ENCODE measurements around the gene DBN1. TPM values are rescaled to one million over a fixed set of nuclear protein-coding genes. Genes with fewer than 3 reads are reported as not detected.
A peak's percentile ranks its signal among the peaks of the same experiment; 100 is the strongest.

Gene DBN1
- total and polyA plus RNA-seq, 4 experiments from 2014 or later: 0.49 to 1.2 (median 0.99) TPM; not detected in 1

GRCh38 chr5:177455661-177456590, 17.5 kb downstream of the DBN1 start:
- H3K27me3 Mint-ChIP-seq: peaks cover 0 to 2% of the 10 kb centered on the region in 2 donors
- peaks cover 0 to 2% (median 0%) of the 10 kb centered on the region in 8 donors for H3K9me3 Mint-ChIP-seq
- POLR2A ChIA-PET (ENCODE audit: partially characterized antibody): interaction anchor here (0.6 to 20.7 kb wide), 32 partner anchors 8 to 302 kb away, joined by 3 to 1171 read pairs (median 6); partner anchors contain the start of genes F12, GRK6, LMAN2 and PDLIM7
- Histone ChIP-seq H3K4me3 (ENCODE audit: low read length in 2 of 2) (peak overlapping the region; percentile 36 to 77), H3K27ac (ENCODE audit: low read depth, low read length) (peak overlapping the region; percentile 96), H3K4me1 (ENCODE audit: insufficient read depth, low read length) (peaks cover 16% of the 10 kb centered on the region), H3K27me3 (ENCODE audit: insufficient read depth, low read length) (no peaks in the 10 kb centered on the region), H3K9me3 (ENCODE audit: control insufficient read depth in 1 of 2, low read length in 2 of 2) (no peaks in the 10 kb centered on the region), H3K36me3 (ENCODE audit: insufficient read depth, low read length) (no peaks in the 10 kb centered on the region)
- peaks cover 9 to 36% (median 22%) of the 10 kb centered on the region in 4 donors for H3K4me1 Mint-ChIP-seq
- peak overlapping the region; percentile 81 to 96 (median 87) for H3K4me3 Mint-ChIP-seq
- peak; percentile 84 to 92 (median 87) for DNase-seq
- intact Hi-C loops (cut with micrococcal nuclease): loop anchor here (1.0 to 5.0 kb wide), 4 partner anchors 66 to 339 kb away; partner anchors contain the start of gene NSD1
- H3K27ac Mint-ChIP-seq: peak overlapping the region; percentile 86 to 97 (median 94)
- CTCF ChIA-PET (ENCODE audit: partially characterized antibody): interaction anchor here (0.6 to 26.1 kb wide), 32 partner anchors 8 to 270 kb away, joined by 3 to 821 read pairs (median 5); partner anchors contain the start of genes DBN1, F12, GRK6 and LMAN2
- peaks cover 0 to 7% of the 10 kb centered on the region in 2 donors for H3K36me3 Mint-ChIP-seq

- H3K36me3 ChIP-seq (ENCODE audit: insufficient read depth, low read length): no peaks in the 10 kb centered on the region
- peak overlapping the region; percentile 47 to 97 (median 87) for H3K27ac Mint-ChIP-seq
- intact Hi-C loops (cut with micrococcal nuclease): loop anchor here (2.0 to 5.0 kb wide), 2 partner anchors 323 to 338 kb away; partner anchors contain the start of gene NSD1
- POLR2A ChIA-PET (ENCODE audit: partially characterized antibody): interaction anchor here (0.6 to 20.7 kb wide), 31 partner anchors 8 to 154 kb away, joined by 3 to 1171 read pairs (median 8); partner anchors contain the start of genes F12, GRK6, LMAN2 and PDLIM7
- peaks cover 9 to 36% (median 23%) of the 10 kb centered on the region in 4 donors for H3K4me1 Mint-ChIP-seq
- H3K27ac ChIP-seq (ENCODE audit: low read depth, low read length): peak overlapping the region; percentile 96
- H3K9me3 Mint-ChIP-seq: peaks cover 0 to 2% (median 0%) of the 10 kb centered on the region in 8 donors
- CTCF ChIA-PET (ENCODE audit: partially characterized antibody): interaction anchor here (0.8 to 26.1 kb wide), 31 partner anchors 9 to 269 kb away, joined by 3 to 821 read pairs (median 5); partner anchors contain the start of genes DBN1, F12, GRK6 and LMAN2
- DNase-seq: peak; percentile 93 to 95 (median 94)
- H3K4me1 ChIP-seq (ENCODE audit: insufficient read depth, low read length): peaks cover 16% of the 10 kb centered on the region
- H3K9me3 ChIP-seq (ENCODE audit: control insufficient read depth in 1 of 2, low read length in 2 of 2): no peaks in the 10 kb centered on the region
- H3K4me3 Mint-ChIP-seq: peak overlapping the region; percentile 71 to 91 (median 82)
- H3K27me3 Mint-ChIP-seq: peaks cover 0 to 2% of the 10 kb centered on the region in 2 donors
- peaks cover 0 to 9% of the 10 kb centered on the region in 2 donors for H3K36me3 Mint-ChIP-seq
- H3K27me3 ChIP-seq (ENCODE audit: insufficient read depth, low read length): no peaks in the 10 kb centered on the region
- peak overlapping the region; percentile 36 to 77 for H3K4me3 ChIP-seq (ENCODE audit: low read length in 2 of 2)
These were observed 18.3 kb downstream of the DBN1 start for GRCh38 chr5:177455036-177455660.

- peak overlapping the region; percentile 31 to 89 (median 82) for H3K4me3 Mint-ChIP-seq
- peaks cover 0 to 2% (median 0%) of the 10 kb centered on the region in 8 donors for H3K9me3 Mint-ChIP-seq
- peak; percentile 88 to 94 (median 91) for DNase-seq
- Histone ChIP-seq H3K27me3 (ENCODE audit: insufficient read depth, low read length) (no peaks in the 10 kb centered on the region), H3K4me3 (ENCODE audit: low read length in 2 of 2) (peak overlapping the region in 1 of 2 donors; percentile 77), H3K27ac (ENCODE audit: low read depth, low read length) (peak overlapping the region; percentile 96), H3K9me3 (ENCODE audit: control insufficient read depth in 1 of 2, low read length in 2 of 2) (no peaks in the 10 kb centered on the region), H3K36me3 (ENCODE audit: insufficient read depth, low read length) (no peaks in the 10 kb centered on the region), H3K4me1 (ENCODE audit: insufficient read depth, low read length) (peaks cover 16% of the 10 kb centered on the region)
- peaks cover 0 to 9% of the 10 kb centered on the region in 2 donors for H3K36me3 Mint-ChIP-seq
- peak overlapping the region; percentile 76 to 97 (median 85) for H3K27ac Mint-ChIP-seq
- POLR2A ChIA-PET (ENCODE audit: partially characterized antibody): interaction anchor here (0.7 to 20.7 kb wide), 26 partner anchors 9 to 153 kb away, joined by 3 to 1171 read pairs (median 8); partner anchors contain the start of genes F12, GRK6, LMAN2 and PDLIM7
- peaks cover 0 to 2% of the 10 kb centered on the region in 2 donors for H3K27me3 Mint-ChIP-seq
- CTCF ChIA-PET (ENCODE audit: partially characterized antibody): interaction anchor here (0.8 to 26.1 kb wide), 25 partner anchors 9 to 268 kb away, joined by 3 to 821 read pairs (median 6); partner anchors contain the start of genes F12, GRK6, LMAN2 and MXD3
- intact Hi-C loops (cut with micrococcal nuclease): loop anchor here (1.0 to 5.0 kb wide), 6 partner anchors 8 to 338 kb away; partner anchors contain the start of genes GRK6, NSD1, PDLIM7 and PRR7
- peaks cover 9 to 36% (median 23%) of the 10 kb centered on the region in 4 donors for H3K4me1 Mint-ChIP-seq
These were observed 18.9 kb downstream of the DBN1 start for GRCh38 chr5:177454397-177455035.

- Mint-ChIP-seq H3K27ac (peak overlapping the region; percentile 84 to 97 (median 93)), H3K36me3 (peaks cover 0 to 9% of the 10 kb centered on the region in 2 donors), H3K27me3 (peaks cover 0 to 2% of the 10 kb centered on the region in 2 donors), H3K4me1 (peaks cover 9 to 36% (median 23%) of the 10 kb centered on the region in 4 donors), H3K4me3 (peak overlapping the region; percentile 46 to 84 (median 72)), H3K9me3 (peaks cover 0 to 2% (median 0%) of the 10 kb centered on the region in 8 donors)
- DNase-seq: no peak
- no peaks in the 10 kb centered on the region for H3K9me3 ChIP-seq (ENCODE audit: control insufficient read depth in 1 of 2, low read length in 2 of 2)
- no peaks in the 10 kb centered on the region for H3K36me3 ChIP-seq (ENCODE audit: insufficient read depth, low read length)
- no peaks in the 10 kb centered on the region for H3K27me3 ChIP-seq (ENCODE audit: insufficient read depth, low read length)
- peak overlapping the region; percentile 96 for H3K27ac ChIP-seq (ENCODE audit: low read depth, low read length)
- H3K4me3 ChIP-seq (ENCODE audit: low read length in 2 of 2): peak overlapping the region in 1 of 2 donors; percentile 77
- CTCF ChIA-PET (ENCODE audit: partially characterized antibody): interaction anchor here (1.2 to 26.1 kb wide), 10 partner anchors 9 to 144 kb away, joined by 3 to 821 read pairs (median 30); partner anchors contain the start of genes F12, GRK6, MXD3 and PDLIM7
- intact Hi-C loops (cut with micrococcal nuclease): loop anchor here (1.0 to 2.0 kb wide), 5 partner anchors 8 to 337 kb away; partner anchors contain the start of genes GRK6, PDLIM7 and PRR7
- H3K4me1 ChIP-seq (ENCODE audit: insufficient read depth, low read length): peaks cover 19% of the 10 kb centered on the region
- POLR2A ChIA-PET (ENCODE audit: partially characterized antibody): interaction anchor here (1.6 to 20.7 kb wide), 11 partner anchors 8 to 141 kb away, joined by 7 to 1171 read pairs (median 18); partner anchors contain the start of genes F12, GRK6, PFN3 and PRR7
These were observed 19.5 kb downstream of the DBN1 start for GRCh38 chr5:177453852-177454396.

- peak overlapping the region in 5 of 8 donors; percentile 27 to 82 (median 39) for H3K4me3 Mint-ChIP-seq
- H3K36me3 Mint-ChIP-seq: peaks cover 0 to 9% of the 10 kb centered on the region in 2 donors
- peak overlapping the region; percentile 72 to 97 (median 84) for H3K27ac Mint-ChIP-seq
- peaks cover 0 to 6% (median 0%) of the 10 kb centered on the region in 8 donors for H3K9me3 Mint-ChIP-seq
- peaks cover 29% of the 10 kb centered on the region for H3K4me1 ChIP-seq (ENCODE audit: insufficient read depth, low read length)
- H3K27ac ChIP-seq (ENCODE audit: low read depth, low read length): no peak overlapping the region
- H3K36me3 ChIP-seq (ENCODE audit: insufficient read depth, low read length): no peaks in the 10 kb centered on the region
- POLR2A ChIA-PET (ENCODE audit: partially characterized antibody): interaction anchor here (0.7 to 20.7 kb wide), 10 partner anchors 7 to 140 kb away, joined by 3 to 1171 read pairs (median 17); partner anchors contain the start of genes F12, GRK6, PFN3 and PRR7
- CTCF ChIA-PET (ENCODE audit: partially characterized antibody): interaction anchor here (1.0 to 26.1 kb wide), 13 partner anchors 8 to 143 kb away, joined by 3 to 821 read pairs (median 6); partner anchors contain the start of genes F12, GRK6, MXD3 and PFN3
- H3K4me1 Mint-ChIP-seq: peaks cover 12 to 46% (median 31%) of the 10 kb centered on the region in 4 donors
- DNase-seq: no peak
- intact Hi-C loops (cut with micrococcal nuclease): no loop called here
- peaks cover 0 to 2% of the 10 kb centered on the region in 2 donors for H3K27me3 Mint-ChIP-seq
- H3K9me3 ChIP-seq (ENCODE audit: control insufficient read depth in 1 of 2, low read length in 2 of 2): no peaks in the 10 kb centered on the region
- no peaks in the 10 kb centered on the region for H3K27me3 ChIP-seq (ENCODE audit: insufficient read depth, low read length)
- no peak overlapping the region for H3K4me3 ChIP-seq (ENCODE audit: low read length in 2 of 2)
These were observed 20.5 kb downstream of the DBN1 start for GRCh38 chr5:177452688-177453638.
